Measurements from ENCODE around the gene ADAMTS17. TPM values are rescaled to one million over a fixed set of nuclear protein-coding genes. Genes with fewer than 3 reads are reported as not detected.
A peak's percentile ranks its signal among the peaks of the same experiment; 100 is the strongest.

Gene ADAMTS17
- total RNA-seq, 1 donor from 2014 or later = 3.4 TPM

- Mint-ChIP-seq H3K4me3 (ENCODE audit: unreplicated experiment) (no peak overlapping the region), H3K4me1 (ENCODE audit: low read depth) (peaks cover 35% of the 10 kb centered on the region), H3K27me3 (ENCODE audit: low read depth) (no peaks in the 10 kb centered on the region), H3K36me3 (ENCODE audit: low read depth) (peaks cover 7% of the 10 kb centered on the region), H3K9me3 (ENCODE audit: low read depth) (peaks cover 8% of the 10 kb centered on the region), H3K27ac (ENCODE audit: unreplicated experiment) (peak overlapping the region; percentile 11)
- no peak for DNase-seq (ENCODE audit: low spot score)
- TF ChIP-seq CTCF (IDR thresholded peaks at IDR 0.05) = no peak
Observed at GRCh38 chr15:99984491-99985243, 357.1 kb downstream of the ADAMTS17 start.

- Mint-ChIP-seq H3K9me3 (ENCODE audit: low read depth) (peaks cover 8% of the 10 kb centered on the region), H3K36me3 (ENCODE audit: low read depth) (peaks cover 6% of the 10 kb centered on the region), H3K4me1 (ENCODE audit: low read depth) (peaks cover 35% of the 10 kb centered on the region), H3K27ac (ENCODE audit: unreplicated experiment) (peak overlapping the region; percentile 68), H3K4me3 (ENCODE audit: unreplicated experiment) (no peak overlapping the region), H3K27me3 (ENCODE audit: low read depth) (no peaks in the 10 kb centered on the region)
- no peak for DNase-seq (ENCODE audit: low spot score)
- no peak for TF ChIP-seq CTCF (IDR thresholded peaks at IDR 0.05)
Observed at GRCh38 chr15:99983886-99984286, 357.9 kb downstream of the ADAMTS17 start.

GRCh38 chr15:99983171-99983885 lies 358.4 kb downstream of the ADAMTS17 start:
- Mint-ChIP-seq H3K36me3 (ENCODE audit: low read depth) (peaks cover 3% of the 10 kb centered on the region), H3K4me1 (ENCODE audit: low read depth) (peaks cover 35% of the 10 kb centered on the region), H3K4me3 (ENCODE audit: unreplicated experiment) (peak overlapping the region; percentile 31), H3K9me3 (ENCODE audit: low read depth) (peaks cover 4% of the 10 kb centered on the region), H3K27ac (ENCODE audit: unreplicated experiment) (peak overlapping the region; percentile 68), H3K27me3 (ENCODE audit: low read depth) (no peaks in the 10 kb centered on the region)
- no peak for TF ChIP-seq CTCF (IDR thresholded peaks at IDR 0.05)
- peak; percentile 82 for DNase-seq (ENCODE audit: low spot score)

- H3K27me3 Mint-ChIP-seq (ENCODE audit: low read depth) = no peaks in the 10 kb centered on the region
- H3K27ac Mint-ChIP-seq (ENCODE audit: unreplicated experiment) = no peak overlapping the region
- DNase-seq (ENCODE audit: low spot score) = no peak
- peaks cover 35% of the 10 kb centered on the region for H3K4me1 Mint-ChIP-seq (ENCODE audit: low read depth)
- TF ChIP-seq CTCF (IDR thresholded peaks at IDR 0.05) = no peak
- H3K4me3 Mint-ChIP-seq (ENCODE audit: unreplicated experiment) = no peak overlapping the region
- no peaks in the 10 kb centered on the region for H3K9me3 Mint-ChIP-seq (ENCODE audit: low read depth)
- no peaks in the 10 kb centered on the region for H3K36me3 Mint-ChIP-seq (ENCODE audit: low read depth)
Observed at GRCh38 chr15:99982662-99983061, 359.1 kb downstream of the ADAMTS17 start.

- Mint-ChIP-seq H3K4me1 (ENCODE audit: low read depth) (peaks cover 36% of the 10 kb centered on the region), H3K36me3 (ENCODE audit: low read depth) (no peaks in the 10 kb centered on the region), H3K4me3 (ENCODE audit: unreplicated experiment) (no peak overlapping the region), H3K9me3 (ENCODE audit: low read depth) (no peaks in the 10 kb centered on the region), H3K27ac (ENCODE audit: unreplicated experiment) (no peak overlapping the region), H3K27me3 (ENCODE audit: low read depth) (no peaks in the 10 kb centered on the region)
- no peak for TF ChIP-seq CTCF (IDR thresholded peaks at IDR 0.05)
- peak; percentile 59 for DNase-seq (ENCODE audit: low spot score)
Observed at GRCh38 chr15:99981839-99982658, 359.7 kb downstream of the ADAMTS17 start.
